Cardiac fibroblast (primary cell): ENCODE results near the gene PRKN.

Source experiments
- DNase-seq, 2 donors: peaks; one replicate each; pipeline versions ENCODE4 v3.0.0 to v3.0.0-alpha.2; 2010; ENCODE audit warnings: low read depth in 2 of 2
- H3K4me3 ChIP-seq, 2 donors: replicated peaks in 1 of 2; 1 replicate in 1 of 2; 2 replicates in 1 of 2; pipeline ENCODE4 v1.5.1; 2011; ENCODE audit warnings: low read depth in 2 of 2, low read length in 2 of 2, mild to moderate bottlenecking in 2 of 2, moderate library complexity in 1 of 2
- CTCF ChIP-seq: IDR thresholded peaks from one replicate; pipeline ENCODE4 v1.5.1; 2011; ENCODE audit warnings: low read depth, mild to moderate bottlenecking, low read length, inconsistent platforms

The PRKN gene

GRCh38 chr6:162528538-162528937 lies 199.0 kb downstream of the PRKN start:
- no peak for DNase-seq
- no peak overlapping the region for H3K4me3 ChIP-seq
- TF ChIP-seq CTCF = no peak

DNA sequence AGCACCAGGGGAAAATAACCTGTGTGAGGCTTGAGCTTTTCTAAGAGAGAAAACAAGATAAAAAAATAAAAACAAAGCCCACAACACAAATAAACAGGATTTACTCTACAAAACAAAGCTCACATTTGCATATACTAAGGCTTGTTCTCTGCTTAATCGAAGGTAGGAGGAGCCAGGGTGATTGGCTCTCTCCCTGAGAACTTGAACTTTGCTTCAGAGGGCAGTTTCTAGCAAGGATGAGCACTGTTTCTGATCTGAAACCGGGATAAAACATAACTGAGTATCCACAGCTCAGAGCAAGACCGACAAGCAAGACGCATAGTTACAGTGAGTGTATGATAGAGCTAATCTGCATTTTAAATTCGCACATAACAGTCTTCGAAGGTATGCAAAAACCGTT lies 200.6 kb downstream of the PRKN start:
- no peak for DNase-seq
- TF ChIP-seq CTCF = no peak
- no peak overlapping the region for H3K4me3 ChIP-seq

DNA sequence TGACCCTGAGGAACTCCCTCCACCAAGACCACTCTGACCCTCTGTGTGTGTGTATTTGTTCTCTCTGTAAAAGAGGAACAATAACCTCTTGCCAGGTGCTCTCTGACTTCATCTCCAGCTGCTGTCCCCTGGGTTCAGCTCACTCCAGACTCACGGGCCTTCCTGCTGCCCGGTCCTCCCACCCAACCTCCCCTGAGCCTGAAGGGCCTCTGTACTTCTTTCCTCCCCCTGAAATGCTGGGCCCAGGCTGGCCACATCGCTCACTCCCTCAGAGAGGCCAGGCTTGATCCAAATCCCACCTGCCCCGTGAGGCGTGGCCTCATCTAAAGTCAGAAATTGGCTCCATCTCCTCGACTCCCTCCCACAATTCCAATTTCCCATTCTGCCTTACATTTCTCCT lies 202.4 kb downstream of the PRKN start:
- no peak overlapping the region for H3K4me3 ChIP-seq
- no peak for DNase-seq
- TF ChIP-seq CTCF = no peak

- no peak for TF ChIP-seq CTCF
- no peak overlapping the region for H3K4me3 ChIP-seq
- no peak for DNase-seq
Measured at GRCh38 chr6:162512744-162513143, 214.8 kb downstream of the PRKN start.

DNA sequence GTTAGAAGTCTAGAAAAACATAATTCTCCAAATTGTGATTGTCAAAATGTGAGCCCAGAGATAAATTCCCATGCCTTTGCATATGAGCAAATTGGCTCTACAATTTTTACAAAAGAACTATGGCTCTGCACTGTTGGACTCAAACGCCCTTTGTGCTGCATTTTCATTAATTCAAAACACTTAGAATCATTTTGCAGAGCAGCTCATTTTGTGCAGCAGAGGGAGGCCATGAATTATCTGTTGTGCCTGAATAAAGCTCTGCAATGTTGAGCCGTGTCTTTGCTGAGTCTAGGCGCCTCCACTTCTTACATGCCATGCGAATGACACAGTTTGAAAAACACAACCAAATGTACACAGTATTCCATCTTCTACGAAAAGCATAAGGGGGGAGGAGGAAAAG lies 230.2 kb downstream of the PRKN start:
- no peak for TF ChIP-seq CTCF
- no peak overlapping the region for H3K4me3 ChIP-seq
- no peak for DNase-seq

DNA sequence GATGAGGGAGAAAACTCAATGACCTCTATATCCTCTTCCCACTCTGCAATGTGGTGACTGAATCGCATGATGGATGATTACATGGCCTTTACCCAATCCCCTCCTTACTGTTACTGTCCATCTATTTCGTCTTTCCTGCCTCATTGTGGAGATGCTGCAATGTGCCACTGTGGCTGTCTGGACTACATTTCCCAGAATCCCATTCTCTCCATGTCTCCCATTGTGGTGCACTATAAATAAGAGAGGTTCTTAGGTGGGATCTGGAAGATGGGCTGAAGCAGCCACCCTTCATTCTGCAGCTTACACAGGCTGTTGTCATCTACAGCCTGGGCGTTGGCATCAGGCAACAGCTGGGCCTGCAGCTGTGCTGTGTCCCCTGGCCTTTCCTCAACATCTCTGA lies 233.6 kb downstream of the PRKN start:
- TF ChIP-seq CTCF = no peak
- DNase-seq = no peak
- H3K4me3 ChIP-seq = no peak overlapping the region

DNA sequence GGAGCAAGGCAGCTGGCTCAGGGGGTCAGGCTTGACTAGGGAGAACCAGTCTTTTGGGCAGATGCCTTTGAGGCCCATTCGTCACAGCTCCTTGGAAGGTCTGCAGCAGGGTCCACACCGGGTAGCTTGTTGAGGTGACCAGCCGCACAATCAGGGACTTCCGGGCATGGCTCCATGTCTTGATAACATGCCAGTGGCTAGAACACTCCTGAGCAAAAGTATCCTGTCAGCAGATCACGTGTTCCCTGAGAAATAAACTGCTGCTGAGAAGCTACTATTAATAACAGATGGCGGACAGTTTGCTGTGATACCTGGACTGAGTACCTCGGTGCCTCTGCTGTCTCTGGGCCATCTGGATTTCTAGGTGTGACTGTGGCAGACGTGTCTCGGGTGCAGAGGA lies 235.9 kb downstream of the PRKN start:
- no peak for DNase-seq
- no peak for TF ChIP-seq CTCF
- no peak overlapping the region for H3K4me3 ChIP-seq
